Thoracic aorta (tissue), 2 donors: ENCODE measurements around the gene FOXP1. TPM values are rescaled to one million over a fixed set of nuclear protein-coding genes. Genes with fewer than 3 reads are reported as not detected.

Source experiments
- ATAC-seq: fragments of 150-250 bp; one replicate; pipeline ENCODE4 v1.8.0; 2017; ENCODE audit warnings: low read depth; ENCODE audit not compliant: insufficient number of reproducible peaks, low FRiP score
- DNase-seq: peaks from one replicate; pipeline ENCODE4 v3.0.0-alpha.2; 2020; ENCODE audit warnings: low spot score
- H3K27ac ChIP-seq, 2 donors: fragments of 200-600 bp; sonication (generic); 1 replicate in 1 of 2; 2 replicates in 1 of 2; pipeline ENCODE4 v1.5.1; 2016; ENCODE audit warnings: mild to moderate bottlenecking in 2 of 2, moderate library complexity in 2 of 2
- H3K27me3 ChIP-seq: fragments of 200-600 bp; sonication (generic); replicated peaks from 2 replicates; pipeline ENCODE4 v1.6.0; 2016; ENCODE audit warnings: mild to moderate bottlenecking; ENCODE audit not compliant: insufficient read depth
- H3K36me3 ChIP-seq: fragments of 200-600 bp; sonication (generic); one replicate; pipeline ENCODE4 v1.5.1; 2016
- H3K4me1 ChIP-seq, 2 donors: fragments of 200-600 bp; sonication (generic); 1 replicate in 1 of 2; 2 replicates in 1 of 2; pipeline versions ENCODE4 v1.5.1 to v1.6.0; 2016; ENCODE audit warnings: low read depth in 2 of 2, mild to moderate bottlenecking in 1 of 2; ENCODE audit not compliant: control insufficient read depth in 1 of 2
- H3K4me3 ChIP-seq: fragments of 200-600 bp; sonication (generic); 2 replicates; pipeline ENCODE4 v1.5.1; 2016; ENCODE audit warnings: mild to moderate bottlenecking
- H3K9me3 ChIP-seq: fragments of 200-600 bp; sonication (generic); 2 replicates; pipeline ENCODE4 v1.5.1; 2016
- CTCF ChIP-seq: fragments of 200-600 bp; sonication (generic); IDR thresholded peaks from one replicate; pipeline ENCODE4 v1.5.1; 2019; ENCODE audit warnings: antibody characterized with exemption
- total RNA-seq, 2 donors: library from RNA; depleted of rRNA; stranded (reverse); fragments of >200 nt; gene quantifications; one replicate each; pipeline versions ENCODE4 v1.1.0 to v1.2.3, GENCODE V29; 2016

The FOXP1 gene
- total RNA-seq, 2 donors from 2014 or later = 176 to 255 TPM

GRCh38 chr3:71255498-71255897, 328.0 kb downstream of the FOXP1 start:
- H3K9me3 ChIP-seq = no peaks in the 10 kb centered on the region
- H3K4me1 ChIP-seq = peaks cover 10 to 17% of the 10 kb centered on the region in 2 donors
- DNase-seq (no peak), ATAC-seq (no peak)
- no peak overlapping the region for H3K27ac ChIP-seq
- H3K27me3 ChIP-seq = no peaks in the 10 kb centered on the region
- H3K36me3 ChIP-seq = no peaks in the 10 kb centered on the region
- H3K4me3 ChIP-seq = no peak overlapping the region
- TF ChIP-seq CTCF = no peak

GRCh38 chr3:71254281-71255057, 329.1 kb downstream of the FOXP1 start:
- no peak for ATAC-seq

GRCh38 chr3:71253169-71253568, 330.4 kb downstream of the FOXP1 start:
- Histone ChIP-seq H3K9me3 (no peaks in the 10 kb centered on the region), H3K4me3 (no peak overlapping the region), H3K36me3 (no peaks in the 10 kb centered on the region), H3K27me3 (no peaks in the 10 kb centered on the region), H3K4me1 (peaks cover 17 to 30% of the 10 kb centered on the region in 2 donors), H3K27ac (no peak overlapping the region)
- DNase-seq (no peak), ATAC-seq (no peak)
- no peak for TF ChIP-seq CTCF

More at GRCh38 chr3:71254281-71255057, 329.1 kb downstream of the FOXP1 start:
- Histone ChIP-seq H3K9me3 (no peaks in the 10 kb centered on the region), H3K27me3 (no peaks in the 10 kb centered on the region), H3K27ac (peak overlapping the region; percentile 25 to 53), H3K36me3 (no peaks in the 10 kb centered on the region), H3K4me3 (no peak overlapping the region), H3K4me1 (peaks cover 11 to 23% of the 10 kb centered on the region in 2 donors)
- no peak for TF ChIP-seq CTCF
- DNase-seq = no peak

GRCh38 chr3:71252466-71252865, 331.1 kb downstream of the FOXP1 start:
- no peak for ATAC-seq
- Histone ChIP-seq H3K36me3 (no peaks in the 10 kb centered on the region), H3K4me1 (peaks cover 17 to 36% of the 10 kb centered on the region in 2 donors), H3K4me3 (no peak overlapping the region), H3K27me3 (no peaks in the 10 kb centered on the region), H3K9me3 (no peaks in the 10 kb centered on the region), H3K27ac (no peak overlapping the region)
- DNase-seq = no peak
- no peak for TF ChIP-seq CTCF

- no peak for ATAC-seq
- no peak overlapping the region for H3K27ac ChIP-seq
Observed at GRCh38 chr3:71251156-71251775, 332.3 kb downstream of the FOXP1 start.

More at GRCh38 chr3:71251156-71251775, 332.3 kb downstream of the FOXP1 start:
- Histone ChIP-seq H3K27me3 (no peaks in the 10 kb centered on the region), H3K9me3 (no peaks in the 10 kb centered on the region), H3K4me3 (no peak overlapping the region), H3K36me3 (no peaks in the 10 kb centered on the region), H3K4me1 (peaks cover 17 to 46% of the 10 kb centered on the region in 2 donors)
- no peak for DNase-seq
- no peak for TF ChIP-seq CTCF
